Suprapubic skin (tissue), 3 donors: ENCODE results near the gene MEAK7.

ENCODE experiments used
- EP300 ChIP-seq: sonication (generic); formaldehyde crosslinking; IDR thresholded peaks from one replicate; pipeline ENCODE4 v1.6.1; 2017; ENCODE audit warnings: antibody characterized with exemption
- TF ChIP-seq, protein P1 (sequence below), 2 donors: fragments of 200-600 bp in 1 of 2; fragments of 450-650 bp in 1 of 2; sonication (generic) in 1 of 2; IDR thresholded peaks; one replicate each; pipeline ENCODE4 v1.5.1; 2016 to 2019; ENCODE audit warnings: antibody characterized with exemption in 2 of 2, mild to moderate bottlenecking in 1 of 2, moderate library complexity in 1 of 2

DNA sequence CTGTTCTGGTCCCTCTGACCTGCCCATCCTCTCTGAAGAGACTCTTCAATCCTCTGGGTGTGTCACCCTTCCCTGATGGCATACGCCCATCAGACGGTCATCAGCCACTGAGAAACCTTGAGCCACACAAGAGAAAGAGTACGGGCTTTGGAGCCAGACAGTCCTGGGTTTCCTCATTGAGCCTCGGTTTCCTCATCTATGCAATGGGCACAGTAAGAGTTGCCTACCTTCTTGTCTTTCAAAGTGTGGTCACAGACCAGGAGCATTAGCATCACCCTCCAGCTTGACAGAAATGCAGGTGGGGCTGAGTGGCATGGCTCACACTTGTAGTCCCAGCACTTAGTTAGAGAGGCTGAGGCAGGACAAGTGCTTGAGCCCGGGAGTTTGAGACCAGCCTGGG, 26.1 kb upstream of the MEAK7 start:
- TF ChIP-seq, protein P1, sequence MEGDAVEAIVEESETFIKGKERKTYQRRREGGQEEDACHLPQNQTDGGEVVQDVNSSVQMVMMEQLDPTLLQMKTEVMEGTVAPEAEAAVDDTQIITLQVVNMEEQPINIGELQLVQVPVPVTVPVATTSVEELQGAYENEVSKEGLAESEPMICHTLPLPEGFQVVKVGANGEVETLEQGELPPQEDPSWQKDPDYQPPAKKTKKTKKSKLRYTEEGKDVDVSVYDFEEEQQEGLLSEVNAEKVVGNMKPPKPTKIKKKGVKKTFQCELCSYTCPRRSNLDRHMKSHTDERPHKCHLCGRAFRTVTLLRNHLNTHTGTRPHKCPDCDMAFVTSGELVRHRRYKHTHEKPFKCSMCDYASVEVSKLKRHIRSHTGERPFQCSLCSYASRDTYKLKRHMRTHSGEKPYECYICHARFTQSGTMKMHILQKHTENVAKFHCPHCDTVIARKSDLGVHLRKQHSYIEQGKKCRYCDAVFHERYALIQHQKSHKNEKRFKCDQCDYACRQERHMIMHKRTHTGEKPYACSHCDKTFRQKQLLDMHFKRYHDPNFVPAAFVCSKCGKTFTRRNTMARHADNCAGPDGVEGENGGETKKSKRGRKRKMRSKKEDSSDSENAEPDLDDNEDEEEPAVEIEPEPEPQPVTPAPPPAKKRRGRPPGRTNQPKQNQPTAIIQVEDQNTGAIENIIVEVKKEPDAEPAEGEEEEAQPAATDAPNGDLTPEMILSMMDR (IDR thresholded peaks at IDR 0.05): no peak
- no peak for TF ChIP-seq EP300
